Spleen (tissue), 7 donors: ENCODE data around the gene LRP1-AS.

ENCODE experiments used
- CTCF ChIP-seq, 11 experiments: fragments of 200-600 bp in 7 of 11; fragments of 450-650 bp in 4 of 11; sonication (generic) in 4 of 11; IDR thresholded peaks in 8 of 11; conservative IDR thresholded peaks in 3 of 11; 1 replicate in 7 of 11; 2 replicates in 4 of 11; pipeline versions ENCODE4 v1.4.0 to v1.8.0; 2016 to 2021; ENCODE audit warnings: antibody characterized with exemption in 11 of 11, inconsistent platforms in 4 of 11, mild to moderate bottlenecking in 1 of 11
- POLR2AphosphoS5 ChIP-seq, 3 donors: sonication (generic); formaldehyde crosslinking; IDR thresholded peaks; one replicate each; pipeline ENCODE4 v1.5.1; 2017; ENCODE audit warnings: antibody characterized with exemption in 3 of 3
- donor health status: DM: no; HTN: no; CAD: no; lungs with moderate emphysema.
- donor health status: DM: no; HTN: no; CAD: no.
- donor health status: DM: no; HTN: no; CAD: no.

GRCh38 chr12:57166971-57167371 lies 19.6 kb upstream of the LRP1-AS start:
- no peak for TF ChIP-seq POLR2AphosphoS5 (IDR thresholded peaks at IDR 0.05)
- no peak for TF ChIP-seq CTCF (IDR thresholded peaks at IDR 0.05 in 8 of 11, conservative IDR thresholded peaks at IDR 0.05 in 3 of 11)
